RKO (cell line): ENCODE data around the gene SLC35D3.
"Not testable (repeated sequence)": the region's sequence is repeated elsewhere in the genome, so short reads cannot be mapped to it uniquely, and the experiment has no call there.

Experiments
- DNase-seq: peaks from one replicate; pipeline ENCODE4 v3.0.0-alpha.2; 2016; ENCODE audit warnings: low spot score

The SLC35D3 gene, protein sequence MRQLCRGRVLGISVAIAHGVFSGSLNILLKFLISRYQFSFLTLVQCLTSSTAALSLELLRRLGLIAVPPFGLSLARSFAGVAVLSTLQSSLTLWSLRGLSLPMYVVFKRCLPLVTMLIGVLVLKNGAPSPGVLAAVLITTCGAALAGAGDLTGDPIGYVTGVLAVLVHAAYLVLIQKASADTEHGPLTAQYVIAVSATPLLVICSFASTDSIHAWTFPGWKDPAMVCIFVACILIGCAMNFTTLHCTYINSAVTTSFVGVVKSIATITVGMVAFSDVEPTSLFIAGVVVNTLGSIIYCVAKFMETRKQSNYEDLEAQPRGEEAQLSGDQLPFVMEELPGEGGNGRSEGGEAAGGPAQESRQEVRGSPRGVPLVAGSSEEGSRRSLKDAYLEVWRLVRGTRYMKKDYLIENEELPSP

DNA sequence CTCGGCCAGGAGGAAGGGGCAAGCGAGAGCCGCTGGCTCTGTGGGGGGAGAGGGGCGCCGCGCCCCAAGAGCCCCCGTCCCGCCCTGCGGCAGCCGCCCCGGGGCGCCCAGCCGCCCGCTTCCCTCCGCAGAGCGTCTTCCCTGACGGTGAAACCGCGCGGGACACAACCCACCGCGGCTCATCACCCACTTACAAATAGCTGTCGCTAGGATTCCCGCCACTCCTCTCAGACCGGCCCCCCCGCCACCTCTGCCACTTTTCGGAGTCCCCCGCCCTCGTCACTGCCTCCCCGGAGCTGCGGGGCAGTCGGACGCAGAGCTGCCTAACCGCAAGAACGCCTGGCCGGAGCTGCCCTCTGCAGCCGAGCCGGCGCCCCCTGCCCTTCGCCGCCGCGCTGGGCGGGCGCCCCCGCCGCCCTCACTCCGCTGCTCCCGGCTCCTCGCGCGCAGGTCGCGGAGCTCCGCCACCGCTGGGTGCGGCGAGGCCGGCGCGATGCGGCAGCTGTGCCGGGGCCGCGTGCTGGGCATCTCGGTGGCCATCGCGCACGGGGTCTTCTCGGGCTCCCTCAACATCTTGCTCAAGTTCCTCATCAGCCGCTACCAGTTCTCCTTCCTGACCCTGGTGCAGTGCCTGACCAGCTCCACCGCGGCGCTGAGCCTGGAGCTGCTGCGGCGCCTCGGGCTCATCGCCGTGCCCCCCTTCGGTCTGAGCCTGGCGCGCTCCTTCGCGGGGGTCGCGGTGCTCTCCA is at the start of gene SLC35D3:
Gene SLC35D3, plus strand, starts transcription at position 366 of the 749 bp plus-strand sequence. Its CDS starts 128 bp downstream, at position 494.
- DNase-seq, result no peak

DNA sequence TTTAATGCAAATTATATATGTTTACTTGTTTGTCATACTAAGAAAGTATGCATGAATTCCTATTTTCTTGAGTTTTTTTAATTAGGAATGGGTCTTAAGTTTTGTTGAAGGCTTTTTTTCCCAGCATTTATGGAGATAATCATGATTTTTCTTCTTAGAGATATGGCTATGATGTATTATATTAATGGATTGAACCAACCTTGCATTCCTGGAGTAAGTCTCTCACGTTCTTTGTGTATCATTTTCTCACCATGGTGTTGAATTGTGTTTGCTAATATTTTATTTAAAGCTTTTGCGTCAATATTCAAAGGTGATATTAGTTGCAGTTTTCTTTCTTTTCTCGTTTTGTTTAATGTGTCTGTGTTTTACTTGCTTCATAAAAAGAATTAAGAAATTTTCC is 48.4 kb upstream of the SLC35D3 start:
- DNase-seq, result peak; percentile 12

DNA sequence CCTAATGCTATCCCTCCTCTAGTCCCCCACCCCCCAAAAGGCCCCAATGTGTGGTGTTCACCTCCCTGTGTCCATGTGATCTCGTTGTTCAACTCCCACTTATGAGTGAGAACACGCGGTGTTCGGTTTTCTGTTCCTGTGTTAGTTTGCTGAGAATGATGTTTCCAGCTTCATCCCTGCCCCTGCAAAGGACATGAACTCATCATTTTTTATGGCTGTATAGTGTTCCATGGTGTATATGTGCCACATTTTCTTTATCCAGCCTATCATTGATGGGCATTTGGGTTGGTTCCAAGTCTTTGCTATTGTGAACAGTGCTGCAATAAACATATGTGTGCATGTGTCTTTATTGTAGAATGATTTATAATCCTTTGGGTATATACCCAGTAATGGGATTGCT is 45.6 kb upstream of the SLC35D3 start:
- not testable (repeated sequence) for DNase-seq

- DNase-seq, result no peak
Observed at GRCh38 chr6:136880748-136881460, 41.2 kb upstream of the SLC35D3 start.

GRCh38 chr6:136886091-136886490 is 36.0 kb upstream of the SLC35D3 start:
- peak; percentile 7 for DNase-seq

DNA sequence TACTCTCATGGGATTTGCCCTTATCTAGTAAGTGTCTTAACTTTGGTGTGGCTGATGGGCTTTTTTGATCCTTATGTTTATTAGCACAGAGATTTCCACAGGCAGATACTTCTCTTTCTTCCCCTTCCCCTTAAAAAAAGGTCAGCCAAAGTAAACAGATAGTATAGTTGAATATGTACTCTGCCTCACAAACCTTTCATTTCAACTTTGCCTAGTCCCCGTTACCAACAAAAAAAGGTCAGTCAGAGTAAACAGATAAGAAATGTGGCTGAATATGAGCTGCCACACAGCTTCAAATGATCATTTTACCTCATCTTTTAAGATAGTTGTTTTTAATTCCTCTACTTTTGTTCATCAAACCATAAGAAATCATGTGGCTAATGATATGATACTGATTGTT is 34.1 kb upstream of the SLC35D3 start:
- DNase-seq, result no peak

- DNase-seq, result no peak
Observed at GRCh38 chr6:136889271-136890193, 32.6 kb upstream of the SLC35D3 start.

GRCh38 chr6:136890194-136890839 is 31.8 kb upstream of the SLC35D3 start:
- DNase-seq, result no peak

- DNase-seq, result no peak
Observed at GRCh38 chr6:136890986-136891385, 31.1 kb upstream of the SLC35D3 start.

- DNase-seq, result no peak
Observed at GRCh38 chr6:136893187-136893586, 28.9 kb upstream of the SLC35D3 start.

DNA sequence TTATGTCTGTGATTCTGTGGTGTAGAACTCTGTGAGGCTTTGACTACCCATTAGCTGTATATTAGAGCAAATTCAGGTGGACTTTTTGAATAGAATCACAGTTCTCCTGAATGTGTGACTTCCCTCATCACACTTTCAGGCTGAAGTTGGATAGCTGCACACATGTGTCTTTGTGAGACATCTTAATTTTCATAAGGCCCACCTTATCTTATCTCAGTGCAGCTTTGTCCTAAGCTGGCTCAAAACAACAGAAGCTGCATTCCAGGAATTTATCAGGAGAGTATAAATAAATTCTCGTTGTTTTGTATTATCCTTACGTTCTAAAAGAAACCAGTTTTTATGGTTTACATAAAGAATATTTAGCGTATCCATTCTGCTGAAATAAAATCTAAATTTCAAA is 26.2 kb upstream of the SLC35D3 start:
- DNase-seq, result no peak

DNA sequence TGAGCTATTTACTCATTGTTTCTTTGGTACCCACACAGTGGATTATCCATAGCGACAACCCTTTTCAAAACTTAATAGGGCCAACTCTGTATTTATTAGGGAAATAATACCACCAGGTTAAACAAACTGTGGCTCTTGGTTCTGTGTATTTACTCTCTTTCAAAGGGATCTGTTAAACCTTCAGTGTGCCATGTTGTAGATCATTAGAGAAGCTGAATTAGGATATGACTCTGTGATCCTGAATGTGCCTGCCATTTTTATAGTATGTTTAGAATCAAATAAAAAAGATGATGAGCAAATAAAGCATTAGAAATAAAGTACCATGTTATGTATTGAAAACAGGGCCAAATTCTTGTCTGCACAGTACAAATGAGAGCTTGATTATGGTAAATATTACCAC is 25.0 kb upstream of the SLC35D3 start:
- DNase-seq, result no peak

DNA sequence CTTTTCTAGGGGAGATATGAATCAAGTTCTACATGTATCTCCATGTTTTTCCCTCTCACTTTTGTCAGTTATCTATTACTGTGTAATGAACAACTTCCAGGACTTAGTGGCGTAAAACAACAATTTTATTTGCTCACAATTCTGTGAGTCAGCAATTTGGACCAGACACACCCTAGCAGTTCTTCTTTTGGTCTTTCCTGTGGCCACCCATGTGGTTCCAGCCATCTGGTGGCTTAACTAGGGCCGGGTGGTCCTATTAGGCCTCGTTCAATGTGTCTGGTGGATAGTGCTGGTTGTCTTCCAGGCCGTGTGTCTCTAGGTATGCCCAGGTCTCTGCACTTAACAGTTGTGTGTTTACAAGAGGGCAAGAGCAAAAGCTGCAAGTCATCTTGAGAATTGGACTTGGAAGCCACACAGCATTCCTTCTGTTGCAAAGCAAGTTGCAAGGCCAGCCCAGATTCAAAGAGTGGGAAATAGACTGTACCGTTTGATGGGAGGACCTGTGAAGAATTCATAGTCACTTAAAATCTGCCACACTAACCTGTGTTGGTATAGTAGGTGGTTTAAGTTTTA is 20.8 kb upstream of the SLC35D3 start:
- DNase-seq, result no peak

DNA sequence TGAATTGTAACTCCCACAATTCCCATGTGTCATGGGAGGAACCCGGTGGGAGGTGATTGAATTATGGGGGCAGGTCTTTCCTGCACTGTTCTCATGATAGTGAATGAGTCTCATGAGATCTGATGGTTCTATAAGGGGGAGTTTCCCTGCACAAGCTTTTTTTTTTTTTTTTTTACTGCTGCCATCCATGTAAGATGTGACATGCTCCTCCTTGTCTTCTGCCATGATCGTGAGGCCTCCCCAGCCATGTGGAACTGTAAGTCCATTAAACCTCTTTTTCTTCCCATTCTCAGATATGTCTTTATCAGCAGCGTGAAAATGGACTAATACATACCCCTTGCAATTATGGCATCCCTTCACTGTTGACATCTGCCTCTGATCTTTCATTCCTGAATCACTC is 17.6 kb upstream of the SLC35D3 start:
- not testable (repeated sequence) for DNase-seq

DNA sequence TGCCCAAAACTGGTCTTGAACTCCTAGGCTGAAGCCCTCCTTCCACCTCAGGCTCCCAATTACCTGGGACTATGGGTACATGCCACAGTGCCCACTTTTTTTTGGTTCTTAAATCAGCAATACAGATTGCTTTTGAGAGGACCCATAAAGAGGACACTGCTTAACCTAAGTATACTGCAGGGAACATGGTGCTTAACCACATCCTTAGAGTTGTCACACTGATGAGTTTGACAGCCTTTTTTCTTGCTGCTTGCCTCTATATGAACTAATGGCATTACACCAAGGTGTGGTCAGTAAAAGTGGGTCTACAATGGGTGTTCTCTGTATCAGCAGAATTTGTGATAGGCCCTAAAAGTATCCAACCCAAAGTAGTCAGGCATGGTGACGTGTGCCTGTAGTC is 7.2 kb upstream of the SLC35D3 start:
- DNase-seq, result no peak

DNA sequence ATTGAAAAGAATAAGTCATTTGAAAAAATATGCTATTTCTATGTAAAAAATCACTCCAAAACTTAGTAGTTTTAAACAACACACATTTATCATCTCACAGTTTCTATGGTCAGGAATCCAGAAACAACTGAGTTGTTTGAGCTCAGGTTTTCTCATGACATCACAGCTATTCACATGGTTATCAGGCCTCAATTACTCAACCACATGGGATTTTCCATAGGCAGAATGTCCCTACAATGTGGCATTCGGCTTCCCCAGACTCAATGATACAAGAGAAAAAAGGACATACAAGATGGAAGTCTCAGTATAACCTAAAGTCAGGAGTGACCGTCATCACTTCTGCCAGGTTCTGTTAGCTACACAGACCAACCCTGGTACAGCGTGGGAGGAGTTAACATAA is 3.4 kb upstream of the SLC35D3 start:
- DNase-seq, result no peak

GRCh38 chr6:136920216-136920615 is 1.9 kb upstream of the SLC35D3 start:
- no peak for DNase-seq

DNA sequence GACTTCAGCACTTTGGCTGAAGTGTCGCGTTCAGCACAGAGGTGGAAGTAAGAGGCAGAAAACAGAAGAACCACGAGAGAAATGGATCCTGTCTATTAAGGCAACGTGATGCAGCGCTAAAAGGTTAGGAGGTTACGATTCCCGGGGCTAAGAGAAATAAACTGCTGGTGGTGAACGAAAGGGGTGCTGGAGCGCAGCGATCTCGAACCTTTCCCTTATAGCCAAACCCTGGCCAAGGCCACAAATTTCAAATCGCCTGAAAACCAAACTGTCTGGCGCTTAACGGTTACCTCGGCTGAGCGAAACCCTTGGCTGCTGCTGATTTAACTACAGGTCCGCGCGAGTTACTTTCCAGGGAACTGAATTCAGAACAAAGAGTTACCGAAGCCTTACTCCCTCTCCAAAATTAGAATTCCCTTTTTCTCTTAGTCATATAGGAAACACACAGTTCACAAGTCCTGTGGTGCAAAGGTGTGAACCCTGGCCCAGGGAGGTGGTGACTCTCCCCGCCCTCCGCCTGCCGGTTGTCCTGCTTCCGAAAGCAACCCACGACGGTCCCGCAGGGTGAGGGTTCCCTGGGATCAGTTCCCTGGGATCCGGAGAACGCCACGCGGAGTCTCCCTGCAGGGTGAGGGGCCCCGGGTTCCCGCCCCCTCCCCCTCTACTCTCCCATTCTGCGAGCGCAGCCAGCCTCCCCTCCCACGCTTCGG is 1.3 kb upstream of the SLC35D3 start:
- DNase-seq, result no peak

DNA sequence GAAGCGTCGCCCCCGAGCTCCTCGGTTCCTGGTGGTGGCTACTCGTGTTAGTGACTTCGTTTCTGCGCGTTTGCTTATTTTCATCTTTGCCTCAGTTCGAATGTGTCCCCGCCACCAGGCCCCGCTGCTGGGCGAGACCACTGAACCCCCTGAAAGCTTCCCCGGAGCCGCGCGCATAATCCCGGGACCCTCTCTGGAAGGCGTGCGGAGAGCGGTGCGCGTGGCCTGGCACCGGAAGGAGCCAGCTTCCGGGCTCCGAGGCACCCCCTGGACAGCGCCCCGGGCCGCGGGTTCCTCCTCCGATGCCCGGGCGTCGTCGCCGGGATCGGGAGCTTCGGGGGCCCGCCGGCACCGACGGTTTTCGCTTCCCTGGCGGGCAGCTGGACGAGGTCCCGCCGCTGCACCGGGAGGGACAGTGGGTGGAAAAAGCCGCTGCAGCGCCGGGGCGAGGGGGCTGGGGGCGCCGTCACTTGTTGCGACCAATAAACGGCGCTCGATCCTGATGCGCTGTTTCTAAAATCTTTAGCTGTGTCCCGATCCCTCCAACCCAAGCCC is 643 bp upstream of the SLC35D3 start:
- no peak for DNase-seq

GRCh38 chr6:136922685-136923006 is 545 bp downstream of the SLC35D3 start:
- DNase-seq, result no peak
